Body of pancreas (tissue), 4 donors: ENCODE results near the gene COPZ1.

ENCODE experiments used
- POLR2A ChIP-seq, 3 donors: fragments of 450-650 bp; IDR thresholded peaks; one replicate each; pipeline ENCODE4 v1.6.1; 2016; ENCODE audit warnings: antibody characterized with exemption in 3 of 3, mild to moderate bottlenecking in 2 of 3
- TF ChIP-seq, protein P1 (sequence below), 7 experiments: fragments of 450-650 bp in 4 of 7; fragments of 200-600 bp in 3 of 7; sonication (generic) in 3 of 7; IDR thresholded peaks; one replicate each; pipeline ENCODE4 v1.5.1; 2016 to 2019; ENCODE audit warnings: antibody characterized with exemption in 7 of 7

DNA sequence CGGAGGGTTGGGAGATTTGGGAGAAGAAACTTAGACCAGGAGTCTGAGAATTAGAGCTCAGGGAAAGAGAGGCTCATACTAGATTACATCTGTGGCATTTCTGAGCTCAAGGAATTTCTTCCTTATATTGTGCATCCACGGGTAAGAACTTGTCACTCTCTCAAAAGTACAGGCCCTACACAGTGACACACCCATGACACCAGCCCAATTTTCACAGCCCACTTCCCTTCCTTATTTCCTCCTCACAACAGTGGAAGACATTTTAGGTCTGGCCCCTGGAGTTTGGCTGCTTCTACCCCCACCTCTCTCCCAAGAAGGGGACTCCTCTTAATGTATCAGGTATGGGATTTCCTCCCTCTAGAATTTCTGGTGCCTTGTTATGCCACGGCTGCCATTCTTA is 68.8 kb downstream of the COPZ1 start:
- TF ChIP-seq, protein P1, sequence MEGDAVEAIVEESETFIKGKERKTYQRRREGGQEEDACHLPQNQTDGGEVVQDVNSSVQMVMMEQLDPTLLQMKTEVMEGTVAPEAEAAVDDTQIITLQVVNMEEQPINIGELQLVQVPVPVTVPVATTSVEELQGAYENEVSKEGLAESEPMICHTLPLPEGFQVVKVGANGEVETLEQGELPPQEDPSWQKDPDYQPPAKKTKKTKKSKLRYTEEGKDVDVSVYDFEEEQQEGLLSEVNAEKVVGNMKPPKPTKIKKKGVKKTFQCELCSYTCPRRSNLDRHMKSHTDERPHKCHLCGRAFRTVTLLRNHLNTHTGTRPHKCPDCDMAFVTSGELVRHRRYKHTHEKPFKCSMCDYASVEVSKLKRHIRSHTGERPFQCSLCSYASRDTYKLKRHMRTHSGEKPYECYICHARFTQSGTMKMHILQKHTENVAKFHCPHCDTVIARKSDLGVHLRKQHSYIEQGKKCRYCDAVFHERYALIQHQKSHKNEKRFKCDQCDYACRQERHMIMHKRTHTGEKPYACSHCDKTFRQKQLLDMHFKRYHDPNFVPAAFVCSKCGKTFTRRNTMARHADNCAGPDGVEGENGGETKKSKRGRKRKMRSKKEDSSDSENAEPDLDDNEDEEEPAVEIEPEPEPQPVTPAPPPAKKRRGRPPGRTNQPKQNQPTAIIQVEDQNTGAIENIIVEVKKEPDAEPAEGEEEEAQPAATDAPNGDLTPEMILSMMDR (IDR thresholded peaks at IDR 0.05), result no peak
- no peak for TF ChIP-seq POLR2A (IDR thresholded peaks at IDR 0.05)
